Measurements from ENCODE around the gene SIRT7. TPM values are rescaled to one million over a fixed set of nuclear protein-coding genes. Genes with fewer than 3 reads are reported as not detected.

The SIRT7 gene
- polyA plus RNA-seq, 1 experiment, result 8.4 TPM

DNA sequence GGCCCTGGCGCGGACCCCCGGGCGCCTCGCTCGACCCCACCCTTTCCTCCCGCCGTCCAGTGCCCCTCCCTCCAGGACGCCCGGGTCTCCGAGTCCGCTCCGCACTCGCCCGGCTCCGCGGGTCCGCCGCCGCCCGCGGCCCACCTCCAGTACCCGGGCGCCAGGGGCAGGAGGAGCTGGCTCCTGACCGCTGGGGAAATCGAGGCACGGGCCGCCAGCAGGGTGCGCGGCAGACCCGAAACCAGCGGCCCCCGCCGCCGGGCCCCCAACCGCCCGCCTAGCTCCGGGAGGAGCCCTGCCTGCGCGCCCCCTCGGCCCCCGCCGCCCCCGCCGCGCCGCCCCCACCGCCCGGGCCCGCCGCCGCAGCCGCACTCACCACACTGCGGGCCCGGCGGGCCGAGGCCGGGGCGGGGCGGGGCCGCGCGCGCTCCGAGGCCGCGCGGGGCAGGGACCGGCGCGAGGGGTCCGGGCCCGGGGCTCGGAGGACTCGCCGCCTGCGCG lies 9.2 kb upstream of the SIRT7 start:
- H3K4me3 ChIP-seq (ENCODE audit: low read depth, low read length), result peak overlapping the region; percentile 90
- CTCF ChIA-PET, result interaction anchor here (0.6 to 1.4 kb wide), 4 partner anchors 9 to 94 kb away, joined by 3 to 8 read pairs (median 3); partner anchors contain the start of gene NOTUM
- no peak for TF ChIP-seq CTCF (IDR thresholded peaks at IDR 0.05; ENCODE audit: insufficient read depth, low read depth, low read length)
- peaks cover 5% of the 10 kb centered on the region for H3K36me3 ChIP-seq (ENCODE audit: control insufficient read depth, insufficient read depth, low read length)
- H3K27me3 ChIP-seq (ENCODE audit: control insufficient read depth, insufficient read depth, low read length), result no peaks in the 10 kb centered on the region
- DNase-seq (ENCODE audit: low read depth), result no peak
- POLR2A ChIA-PET, result no interaction called here

GRCh38 chr17:81926451-81927151 lies 8.6 kb upstream of the SIRT7 start:
- Histone ChIP-seq H3K36me3 (ENCODE audit: control insufficient read depth, insufficient read depth, low read length) (peaks cover 7% of the 10 kb centered on the region), H3K4me3 (ENCODE audit: low read depth, low read length) (peak overlapping the region; percentile 90), H3K27me3 (ENCODE audit: control insufficient read depth, insufficient read depth, low read length) (no peaks in the 10 kb centered on the region)
- no peak for DNase-seq (ENCODE audit: low read depth)
- CTCF ChIA-PET, result interaction anchor here (0.7 to 1.4 kb wide), 4 partner anchors 9 to 104 kb away, joined by 3 to 8 read pairs (median 3); partner anchors contain the start of genes NOTUM and SIRT7
- POLR2A ChIA-PET, result no interaction called here
- TF ChIP-seq CTCF (IDR thresholded peaks at IDR 0.05; ENCODE audit: insufficient read depth, low read depth, low read length), result no peak

GRCh38 chr17:81925860-81926450 lies 8.0 kb upstream of the SIRT7 start:
- TF ChIP-seq CTCF (IDR thresholded peaks at IDR 0.05; ENCODE audit: insufficient read depth, low read depth, low read length), result no peak
- ChIA-PET POLR2A (interaction anchor here (0.6 kb wide), 1 partner anchor 413 kb away, joined by 3 read pairs; no protein-coding TSS in a partner anchor), CTCF (interaction anchor here (0.7 to 1.1 kb wide), 4 partner anchors 8 to 105 kb away, joined by 3 read pairs; partner anchors contain the start of gene SIRT7)
- no peaks in the 10 kb centered on the region for H3K27me3 ChIP-seq (ENCODE audit: control insufficient read depth, insufficient read depth, low read length)
- peaks cover 11% of the 10 kb centered on the region for H3K36me3 ChIP-seq (ENCODE audit: control insufficient read depth, insufficient read depth, low read length)
- H3K4me3 ChIP-seq (ENCODE audit: low read depth, low read length), result peak overlapping the region; percentile 90
- DNase-seq (ENCODE audit: low read depth), result no peak

DNA sequence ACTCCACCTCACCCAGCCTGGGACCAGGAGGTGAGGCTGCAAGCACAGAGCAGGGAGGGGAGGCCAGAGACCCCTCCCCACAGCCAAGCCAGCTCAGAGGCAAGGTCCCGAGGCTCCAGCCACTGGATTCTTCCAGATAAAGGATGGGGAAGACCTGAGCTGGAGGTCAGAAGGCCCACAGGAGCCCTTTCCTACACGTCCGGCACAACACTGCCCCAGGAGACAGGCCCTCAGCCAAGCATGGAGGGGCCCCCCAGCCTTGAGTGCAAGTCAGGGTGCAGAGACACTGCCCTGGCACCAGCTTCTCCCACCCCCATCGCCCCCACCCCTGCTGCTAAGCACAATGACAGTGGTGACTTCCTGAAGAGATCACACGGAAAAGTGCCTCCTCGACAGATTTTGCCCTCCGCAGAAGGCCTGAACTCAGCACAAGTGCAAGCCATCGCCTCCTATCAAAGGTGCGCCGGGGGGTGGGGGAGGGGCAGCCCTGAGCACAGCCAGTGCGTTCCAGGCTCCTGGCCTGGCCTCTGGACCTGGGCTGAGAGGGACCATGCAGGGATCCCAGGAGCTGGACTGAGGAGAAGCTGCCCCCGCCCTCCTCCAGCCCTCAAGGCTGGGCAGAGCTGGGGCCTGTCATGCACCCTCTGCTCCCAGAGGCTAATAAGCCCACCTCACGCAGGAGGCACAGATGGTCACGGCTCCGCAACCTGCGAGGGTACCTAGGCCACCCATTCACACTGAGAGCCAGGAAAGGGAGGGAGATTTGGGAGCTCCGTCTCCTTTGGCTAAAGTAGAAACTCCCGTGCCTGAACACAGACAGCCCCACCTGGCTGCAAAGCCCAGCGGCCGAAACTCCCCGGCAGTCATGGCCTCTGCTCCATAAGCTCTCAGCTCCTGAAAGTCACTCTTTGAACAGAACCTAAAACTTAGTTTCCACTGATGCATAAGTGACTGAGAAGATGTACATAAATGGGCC lies 6.9 kb upstream of the SIRT7 start:
- DNase-seq (ENCODE audit: low read depth), result no peak
- ChIA-PET POLR2A (interaction anchor here (0.6 kb wide), 1 partner anchor 414 kb away, joined by 3 read pairs; no protein-coding TSS in a partner anchor), CTCF (interaction anchor here (1.0 kb wide), 2 partner anchors 10 to 16 kb away, joined by 3 read pairs; no protein-coding TSS in a partner anchor)
- TF ChIP-seq CTCF (IDR thresholded peaks at IDR 0.05; ENCODE audit: insufficient read depth, low read depth, low read length), result no peak
- Histone ChIP-seq H3K27me3 (ENCODE audit: control insufficient read depth, insufficient read depth, low read length) (no peaks in the 10 kb centered on the region), H3K36me3 (ENCODE audit: control insufficient read depth, insufficient read depth, low read length) (peaks cover 17% of the 10 kb centered on the region), H3K4me3 (ENCODE audit: low read depth, low read length) (no peak overlapping the region)

All from BJ (cell line).